ENCODE measurements around the gene ACOX2.

ACOX2 gene

DNA sequence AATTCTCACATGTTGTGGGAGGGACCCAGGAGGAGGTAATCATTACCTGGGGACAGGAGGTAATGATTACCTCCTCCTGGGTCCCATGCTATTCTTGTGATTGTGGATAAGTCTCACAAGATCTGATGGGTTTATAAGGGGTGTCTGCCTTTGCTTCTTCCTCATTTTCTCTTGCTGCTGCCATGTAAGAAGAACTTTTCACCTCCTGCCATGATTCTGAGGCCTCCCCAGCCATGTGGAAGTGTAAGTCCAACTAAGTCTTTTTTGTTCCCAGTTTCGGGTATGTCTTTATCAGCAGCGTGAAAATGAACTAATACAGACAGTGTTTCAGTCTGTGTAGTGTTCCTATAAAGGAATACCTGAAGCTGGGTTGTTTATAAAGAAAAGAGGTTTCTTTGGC, 58.2 kb downstream of the ACOX2 start:
- in situ Hi-C loops (cut with MboI; ENCODE audit: low sequenced_read_pairs): no loop called here

DNA sequence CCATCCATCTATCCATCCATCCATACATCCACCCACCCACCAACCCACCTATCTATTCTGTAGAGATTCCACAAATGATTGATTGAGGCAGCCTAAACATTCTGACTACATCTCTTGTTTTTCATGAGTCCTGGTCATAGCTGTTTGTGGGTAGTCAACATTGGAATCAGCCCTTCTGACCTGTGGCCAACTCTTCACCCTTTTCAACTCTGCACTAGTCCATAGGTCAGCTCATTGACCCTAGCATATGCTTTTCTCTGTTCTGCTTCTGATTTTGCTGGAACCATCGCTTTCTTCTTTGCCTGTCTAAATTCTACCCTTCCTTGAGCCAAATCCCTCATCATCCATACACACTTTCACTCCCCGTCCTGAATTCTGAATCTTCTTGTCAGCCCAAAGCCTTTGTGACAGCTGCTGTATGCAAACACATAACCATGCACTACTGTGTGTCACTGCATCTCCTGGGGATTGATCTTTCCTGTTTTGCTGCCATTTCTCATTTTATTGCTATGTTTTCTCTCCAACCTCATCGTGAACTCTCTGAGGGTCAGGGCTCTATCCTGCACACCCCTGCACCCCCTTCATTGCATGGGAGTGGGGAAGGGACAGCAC, 61.9 kb downstream of the ACOX2 start:
- in situ Hi-C loops (cut with MboI; ENCODE audit: low sequenced_read_pairs): no loop called here

GRCh38 chr3:58474348-58474911, 62.6 kb downstream of the ACOX2 start:
- in situ Hi-C loops (cut with MboI; ENCODE audit: low sequenced_read_pairs): no loop called here

DNA sequence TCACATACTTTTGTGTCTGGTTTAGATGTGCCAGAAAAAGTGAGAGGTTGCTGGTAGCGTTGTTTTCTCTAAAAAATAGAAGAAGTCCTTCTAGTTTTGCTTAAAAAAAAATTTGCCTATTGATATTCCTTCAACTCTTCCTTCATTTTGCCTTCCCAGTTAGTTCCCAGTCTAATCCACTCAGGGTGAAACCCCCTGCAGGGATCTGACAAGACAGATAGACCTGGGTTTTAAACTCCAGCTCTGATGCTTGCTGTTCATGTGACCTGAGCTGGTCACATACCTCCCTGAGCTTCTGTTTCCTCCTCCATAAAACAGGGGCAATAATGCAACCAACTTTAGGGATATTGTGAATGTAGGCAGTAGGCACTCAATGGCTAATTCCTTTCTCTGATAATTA, 63.7 kb downstream of the ACOX2 start:
- in situ Hi-C loops (cut with MboI; ENCODE audit: low sequenced_read_pairs): no loop called here

- in situ Hi-C loops (cut with MboI; ENCODE audit: low sequenced_read_pairs): no loop called here
These were observed 65.7 kb downstream of the ACOX2 start for GRCh38 chr3:58471025-58471887.

DNA sequence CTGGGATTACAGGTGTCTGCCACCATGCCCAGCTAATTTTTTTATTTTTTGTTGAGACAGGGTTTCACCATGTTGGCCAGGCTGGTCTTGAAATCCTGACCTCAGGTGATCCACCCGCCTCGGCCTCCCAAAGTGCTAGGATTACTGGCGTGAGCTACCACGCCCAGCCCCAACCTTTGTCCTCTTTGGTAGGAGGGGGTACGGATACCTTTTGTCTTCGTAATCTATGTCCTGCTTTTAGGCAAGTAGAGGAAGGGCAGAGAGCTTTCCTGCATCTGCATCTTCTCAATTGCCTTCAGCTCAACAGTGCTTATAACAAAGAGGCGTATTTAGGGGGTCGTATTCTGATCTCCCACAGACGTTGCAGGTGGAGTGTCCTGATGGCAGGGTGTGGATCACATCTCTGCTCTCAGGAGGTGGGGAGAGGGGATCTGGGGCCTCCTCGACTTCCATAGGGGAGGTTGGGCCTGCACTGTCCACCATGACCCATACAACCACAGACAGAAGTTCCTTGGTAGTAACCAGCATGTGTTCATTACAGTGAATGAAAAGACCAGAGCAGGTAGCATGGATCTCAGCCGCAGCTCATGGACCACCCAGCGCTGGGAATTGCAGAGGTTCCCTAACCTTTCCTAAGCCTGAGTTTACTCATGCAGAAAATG, 66.5 kb downstream of the ACOX2 start:
- in situ Hi-C loops (cut with MboI; ENCODE audit: low sequenced_read_pairs): no loop called here

- in situ Hi-C loops (cut with MboI; ENCODE audit: low sequenced_read_pairs): no loop called here
These were observed 67.9 kb downstream of the ACOX2 start for GRCh38 chr3:58469096-58469495.

DNA sequence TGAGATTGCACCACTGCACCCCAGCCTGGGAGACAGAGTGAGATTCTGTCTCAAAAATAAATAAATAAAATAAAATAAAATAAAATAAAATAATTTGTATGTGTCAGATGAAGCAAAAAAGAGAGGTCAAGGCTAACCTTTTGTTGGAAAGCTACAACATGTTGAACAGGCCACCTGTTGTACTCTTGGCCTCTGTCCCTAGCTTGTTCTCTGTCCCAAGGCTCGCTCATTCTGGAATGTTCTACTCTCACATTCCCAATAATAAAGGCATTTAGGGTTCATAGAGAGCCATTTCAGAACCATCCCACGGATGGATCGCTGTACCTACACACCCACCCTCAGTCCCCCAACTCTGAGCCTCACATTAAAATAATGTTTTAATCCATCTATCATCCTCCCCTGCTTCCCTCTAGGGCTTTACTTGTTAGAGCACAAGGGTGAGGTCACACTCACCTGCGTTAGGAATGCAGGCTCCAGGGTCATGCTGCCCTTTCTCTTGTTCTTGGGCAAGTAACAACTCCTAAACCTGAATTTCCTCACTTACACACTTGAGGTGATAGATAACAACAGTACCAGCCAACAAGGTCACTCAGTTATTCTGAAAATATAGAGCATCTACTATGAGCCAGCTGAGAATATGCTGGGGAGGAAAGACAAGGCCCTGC, 70.0 kb downstream of the ACOX2 start:
- in situ Hi-C loops (cut with MboI; ENCODE audit: low sequenced_read_pairs): no loop called here

- in situ Hi-C loops (cut with MboI; ENCODE audit: low sequenced_read_pairs): no loop called here
These were observed 72.1 kb downstream of the ACOX2 start for GRCh38 chr3:58464866-58465265.

DNA sequence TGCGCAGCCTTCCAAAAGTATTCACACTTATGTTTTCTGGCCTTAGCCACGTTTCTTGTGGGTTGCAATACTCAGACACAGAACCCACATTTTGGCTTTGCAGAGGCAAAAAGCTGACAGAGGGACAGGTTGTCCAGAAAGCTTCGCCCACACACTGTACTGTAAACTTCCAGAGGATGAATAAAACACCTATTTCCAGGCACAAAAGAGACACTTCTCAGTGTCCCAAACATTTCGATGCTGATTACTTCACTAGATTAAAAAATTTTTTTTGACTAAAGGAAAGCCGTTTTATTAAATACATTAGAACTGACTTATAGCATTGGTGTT, 73.1 kb downstream of the ACOX2 start:
- in situ Hi-C loops (cut with MboI; ENCODE audit: low sequenced_read_pairs): no loop called here

DNA sequence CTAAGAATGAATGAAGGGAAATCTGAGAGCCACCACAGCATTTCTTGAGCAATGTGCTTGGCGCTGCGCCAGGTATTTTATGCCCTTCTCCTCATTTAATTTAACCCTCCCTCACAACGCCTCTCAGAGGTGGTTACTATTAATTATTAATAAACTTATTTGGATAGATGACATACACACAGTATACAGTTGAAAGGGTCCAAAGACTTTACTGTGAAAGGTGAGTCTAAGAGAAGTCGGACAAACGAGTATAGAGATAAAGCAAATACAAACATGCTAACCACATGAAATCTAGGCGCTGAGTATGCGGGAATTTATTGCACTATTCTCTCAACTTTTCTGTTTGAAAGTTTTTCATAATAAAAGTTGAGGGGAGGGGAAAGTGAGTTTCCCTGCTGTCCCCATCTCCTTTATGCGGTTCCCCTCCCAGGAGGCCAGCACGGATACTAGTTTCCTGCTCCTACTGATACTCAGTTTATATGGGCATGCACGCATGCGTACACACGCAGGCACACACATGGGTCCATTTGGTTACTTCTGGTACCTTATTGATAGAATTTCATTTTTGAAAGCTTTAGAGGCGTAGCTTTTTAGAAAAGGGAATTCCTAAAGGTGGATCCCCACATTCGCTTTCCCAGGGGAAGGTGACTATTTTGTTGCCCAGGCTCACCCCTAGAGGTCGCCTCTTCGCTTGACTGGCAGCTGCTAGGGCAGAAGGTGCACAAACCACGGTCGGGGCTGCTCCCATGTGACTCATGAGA, 73.6 kb downstream of the ACOX2 start:
- in situ Hi-C loops (cut with MboI; ENCODE audit: low sequenced_read_pairs): no loop called here

GRCh38 chr3:58462829-58463180, 74.2 kb downstream of the ACOX2 start:
- in situ Hi-C loops (cut with MboI; ENCODE audit: low sequenced_read_pairs): no loop called here

DNA sequence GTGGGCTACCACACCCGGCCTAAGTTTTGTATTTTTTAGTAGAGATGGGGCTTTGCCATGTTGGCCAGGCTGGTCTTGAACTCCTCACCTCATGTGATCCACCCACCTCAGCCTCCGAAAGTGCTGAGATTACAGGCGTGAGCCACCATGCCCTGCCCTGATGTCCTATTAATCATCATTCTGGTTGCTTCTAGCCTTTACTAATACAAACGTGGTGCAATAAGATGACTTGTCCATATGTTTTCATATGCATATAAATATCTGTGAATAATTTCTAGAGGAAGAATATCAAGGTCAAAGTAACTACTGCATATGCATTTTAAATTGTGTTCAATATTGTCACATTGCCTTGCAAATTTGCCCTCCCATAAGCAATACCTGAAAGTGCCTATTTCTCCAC, 77.8 kb downstream of the ACOX2 start:
- in situ Hi-C loops (cut with MboI; ENCODE audit: low sequenced_read_pairs): no loop called here
